Measurements from ENCODE around the gene RAD9A.

GRCh38 chr11:67437082-67437808, 45.5 kb downstream of the RAD9A start, which contains the start of gene PTPRCAP:
- TF ChIP-seq CTCF (IDR thresholded peaks at IDR 0.05; ENCODE audit: low read depth, low read length), result no peak
- peak; percentile 31; the same call in 1 of the 2 replicates for TF ChIP-seq MAX (IDR thresholded peaks at IDR 0.05; ENCODE audit: low read depth, low read length)
- TF ChIP-seq POLR2A (IDR thresholded peaks at IDR 0.05; ENCODE audit: extremely low read depth, insufficient read length), result peak; percentile 96
- TF ChIP-seq MYC (IDR thresholded peaks at IDR 0.05; ENCODE audit: low read depth, low read length), result peak; percentile 51; the same call in 1 of the 2 replicates

Data from NB4 (cell line).